ENCODE results near the gene PRXL2B.

DNA sequence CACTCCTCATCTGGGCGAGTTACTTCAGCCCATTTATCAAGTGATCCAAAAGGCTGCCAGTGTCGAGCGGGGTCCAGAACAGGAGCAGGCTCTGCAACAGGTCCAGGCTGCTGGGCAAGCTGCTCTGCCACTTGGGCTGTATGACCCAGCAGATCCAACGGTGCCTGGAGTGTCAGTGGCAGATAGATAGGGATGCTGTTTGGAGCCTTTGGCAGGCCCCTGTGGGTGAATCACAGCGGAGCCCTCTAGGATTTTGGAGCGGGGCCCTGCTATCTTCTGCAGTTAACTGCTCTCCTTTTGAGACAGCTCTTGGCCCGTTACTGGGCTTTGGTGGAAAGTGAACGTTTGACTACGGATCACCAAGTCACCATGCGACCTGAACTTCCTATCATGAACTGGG, 38.7 kb downstream of the PRXL2B start:
- TF ChIP-seq CTCF (IDR thresholded peaks at IDR 0.05) (no peak), POLR2A (IDR thresholded peaks at IDR 0.05) (no peak)

All from adrenal gland (tissue), 5 donors.